CD4-positive, alpha-beta T cell (primary cell): Measurements from ENCODE around the gene MDP1. TPM values are rescaled to one million over a fixed set of nuclear protein-coding genes. Genes with fewer than 3 reads are reported as not detected.

Experiments
- ATAC-seq: fragments of 200-7000 bp; cut with Tn5 transposase; one replicate; pipeline ENCODE4 v1.10.0; 2022; ENCODE audit warnings: mild to moderate bottlenecking; ENCODE audit not compliant: poor library complexity
- CTCF ChIA-PET: fragments of 350-600 bp; sonication (Branson Sonifier 250); formaldehyde crosslinking; loops from one replicate; lab custom pipeline; 2021; ENCODE audit warnings: antibody characterized with exemption, inconsistent platforms; lab: Charles Lee
- POLR2A ChIA-PET: fragments of 350-600 bp; sonication (Branson Sonifier 250); formaldehyde crosslinking; loops from one replicate; lab custom pipeline; 2021; ENCODE audit warnings: antibody characterized with exemption, inconsistent platforms; lab: Charles Lee
- DNase-seq, 14 experiments: peaks; one replicate each; pipeline ENCODE4 v3.0.0-alpha.2; 2013 to 2020; ENCODE audit warnings: mixed read lengths in 2 of 14
- H3K27ac ChIP-seq, 2 donors: one replicate each; pipeline versions ENCODE4 v1.5.1 to v1.7.0; 2013; ENCODE audit warnings: low read length in 2 of 2, low read depth in 1 of 2, mild to moderate bottlenecking in 1 of 2
- H3K27me3 ChIP-seq, 2 experiments: 1 replicate in 1 of 2; 2 replicates in 1 of 2; pipeline versions ENCODE4 v1.6.1 to v1.7.0; 2013; ENCODE audit warnings: low read length in 2 of 2, control low read depth in 1 of 2, mild to moderate bottlenecking in 1 of 2, moderate library complexity in 1 of 2; ENCODE audit not compliant: insufficient read depth in 2 of 2, control insufficient read depth in 1 of 2
- H3K36me3 ChIP-seq: one replicate; pipeline ENCODE4 v1.6.1; 2013; ENCODE audit warnings: low read length, control low read depth; ENCODE audit not compliant: insufficient read depth
- H3K4me1 ChIP-seq: one replicate; pipeline ENCODE4 v1.6.1; 2013; ENCODE audit warnings: low read length, control low read depth; ENCODE audit not compliant: insufficient read depth
- H3K4me3 ChIP-seq: one replicate; pipeline ENCODE4 v1.5.1; 2013; ENCODE audit warnings: mild to moderate bottlenecking, low read length, moderate library complexity
- H3K9me3 ChIP-seq, 2 experiments: 1 replicate in 1 of 2; 2 replicates in 1 of 2; pipeline versions ENCODE4 v1.6.1 to v1.7.0; 2013; ENCODE audit warnings: low read length in 2 of 2, mild to moderate bottlenecking in 2 of 2, control low read depth in 1 of 2, moderate library complexity in 1 of 2; ENCODE audit not compliant: control insufficient read depth in 1 of 2, insufficient read depth in 1 of 2
- H3K27ac Mint-ChIP-seq: one replicate; pipeline ENCODE4 v1.8.0; 2020; ENCODE audit warnings: mixed read lengths
- H3K27me3 Mint-ChIP-seq: one replicate; pipeline ENCODE4 v1.8.0; 2021; ENCODE audit warnings: mixed read lengths
- H3K36me3 Mint-ChIP-seq: one replicate; pipeline ENCODE4 v1.8.0; 2021; ENCODE audit warnings: low read depth, mixed read lengths
- H3K4me1 Mint-ChIP-seq: one replicate; pipeline ENCODE4 v1.8.0; 2021; ENCODE audit warnings: low read depth, mixed read lengths
- H3K4me3 Mint-ChIP-seq: one replicate; pipeline ENCODE4 v1.8.0; 2020; ENCODE audit warnings: mild to moderate bottlenecking, mixed read lengths
- H3K9me3 Mint-ChIP-seq: one replicate; pipeline ENCODE4 v1.8.0; 2020; ENCODE audit warnings: mixed read lengths
- CTCF ChIP-seq: fragments of 200-600 bp; IDR thresholded peaks from one replicate; pipeline ENCODE4 v1.8.0; 2022; ENCODE audit warnings: antibody characterized with exemption, mild to moderate bottlenecking
- intact Hi-C, 2 experiments: fragments of 100-400 bp; cut with DNase I in 1 of 2; cut with micrococcal nuclease in 1 of 2; formaldehyde crosslinking; loops; one replicate each; pipeline versions ENCODE4 v1.15.1 to v1.9.0; 2023 to 2025; cut with DNase I, micrococcal nuclease
- polyA plus RNA-seq, 2 donors: library from polyadenylated mRNA; unstranded; fragments of 120-200 nt; gene quantifications; one replicate each; pipeline ENCODE4 v1.2.1, GENCODE V29; 2013
- total RNA-seq, 174 experiments: library from RNA in 2 of 174; stranded (reverse) in 2 of 174; gene quantifications; one replicate each; pipeline ENCODE4 v1.2.3 and lab custom pipeline; 2021 to 2026

MDP1 gene
- 1 to 10 TPM; 3.2 to 3.7 TPM for total RNA-seq
- 16.9 TPM for polyA plus RNA-seq (2013, experiment 1 of 2)
- polyA plus RNA-seq (2013, experiment 2 of 2), result 14.6 TPM
- total RNA-seq (lab: John Stamatoyannopoulos, UW), result 0 to 0.48 (median 0.06) reads per million in 172 experiments

GRCh38 chr14:24215495-24216344 lies at the start of gene MDP1:
MDP1 (minus strand) TSS chr14:24216066; CDS start chr14:24215955, 111 bp downstream.
- intact Hi-C loops, result loop anchor here (1.0 to 5.0 kb wide), 8 partner anchors 17 to 217 kb away; partner anchors contain the start of genes TINF2 (in 2 of the 2), GMPR2 (in 1 of the 2), NEDD8 (in 1 of the 2) and RABGGTA (in 1 of the 2)
- DNase-seq (peak; percentile 79 to 97 (median 86)), ATAC-seq (peak; percentile 72)
- no peaks in the 10 kb centered on the region for H3K9me3 Mint-ChIP-seq
- H3K36me3 ChIP-seq, result peaks cover 18% of the 10 kb centered on the region
- ChIA-PET POLR2A (interaction anchor here (0.6 to 4.7 kb wide), 25 partner anchors 9 to 226 kb away, joined by 3 to 144 read pairs (median 6); partner anchors contain the start of genes CBLN3, DCAF11, DHRS1 and EMC9), CTCF (interaction anchor here (0.6 to 2.4 kb wide), 30 partner anchors 10 to 1121 kb away, joined by 3 to 38 read pairs (median 4); partner anchors contain the start of genes ACIN1, C14orf119, DHRS1 and EMC9)
- peak within 1 kb of the TSS; percentile 92 for H3K27ac ChIP-seq
- TF ChIP-seq CTCF, result peak; percentile 67
- H3K4me3 Mint-ChIP-seq, result peak within 1 kb of the TSS; percentile 97
- peaks cover 32% of the 10 kb centered on the region for H3K36me3 Mint-ChIP-seq
- H3K27me3 ChIP-seq, result no peaks in the 10 kb centered on the region
- peaks cover 49% of the 10 kb centered on the region for H3K4me1 Mint-ChIP-seq
- peak within 1 kb of the TSS; percentile 96 for H3K27ac Mint-ChIP-seq
- H3K4me1 ChIP-seq, result peaks cover 44% of the 10 kb centered on the region
- peak within 1 kb of the TSS; percentile 84 for H3K4me3 ChIP-seq
- no peaks in the 10 kb centered on the region for H3K27me3 Mint-ChIP-seq
- no peaks in the 10 kb centered on the region for H3K9me3 ChIP-seq

GRCh38 chr14:24264298-24264697 lies 48.4 kb upstream of the MDP1 start:
- H3K36me3 ChIP-seq, result peaks cover 60% of the 10 kb centered on the region

More at GRCh38 chr14:24264298-24264697, 48.4 kb upstream of the MDP1 start:
- intact Hi-C loops, result no loop called here
- Mint-ChIP-seq H3K9me3 (no peaks in the 10 kb centered on the region), H3K36me3 (peaks cover 75% of the 10 kb centered on the region), H3K27ac (no peak overlapping the region), H3K4me1 (no peaks in the 10 kb centered on the region), H3K4me3 (no peak overlapping the region), H3K27me3 (no peaks in the 10 kb centered on the region)
- no peak for TF ChIP-seq CTCF
- ChIA-PET POLR2A (interaction anchor here (2.2 kb wide), 1 partner anchor 22 kb away, joined by 8 read pairs; the partner anchor contains the start of gene TINF2), CTCF (no interaction called here)
- H3K9me3 ChIP-seq, result no peaks in the 10 kb centered on the region
- H3K27me3 ChIP-seq, result no peaks in the 10 kb centered on the region
- no peak overlapping the region for H3K4me3 ChIP-seq
- H3K27ac ChIP-seq, result no peak overlapping the region
- H3K4me1 ChIP-seq, result no peaks in the 10 kb centered on the region
- no peak for DNase-seq
- no peak for ATAC-seq
